Spleen (tissue), 11 donors: Measurements from ENCODE around the gene NAA25. TPM values are rescaled to one million over a fixed set of nuclear protein-coding genes. Genes with fewer than 3 reads are reported as not detected.

Source experiments
- DNase-seq: peaks from one replicate; pipeline ENCODE4 v3.0.0-alpha.2; 2020
- H3K27ac ChIP-seq, 8 donors: fragments of 200-600 bp; sonication (generic) in 7 of 8; 1 replicate in 4 of 8; 2 replicates in 4 of 8; pipeline versions ENCODE4 v1.5.0 to v1.8.0; 2016 to 2021; ENCODE audit warnings: inconsistent platforms in 4 of 8, mild to moderate bottlenecking in 4 of 8, moderate library complexity in 1 of 8
- H3K27me3 ChIP-seq, 7 donors: fragments of 200-600 bp; sonication (generic) in 6 of 7; replicated peaks in 1 of 7; 1 replicate in 4 of 7; 2 replicates in 3 of 7; pipeline versions ENCODE4 v1.5.0 to v1.8.0; 2016 to 2021; ENCODE audit warnings: inconsistent platforms in 3 of 7, mild to moderate bottlenecking in 1 of 7
- H3K36me3 ChIP-seq, 6 donors: fragments of 200-600 bp; sonication (generic) in 5 of 6; 1 replicate in 4 of 6; 2 replicates in 2 of 6; pipeline versions ENCODE4 v1.5.0 to v1.8.0; 2016 to 2021; ENCODE audit warnings: inconsistent platforms in 2 of 6
- H3K4me1 ChIP-seq, 6 donors: fragments of 200-600 bp; sonication (generic) in 5 of 6; 1 replicate in 3 of 6; 2 replicates in 3 of 6; pipeline versions ENCODE4 v1.5.0 to v1.8.0; 2016 to 2021; ENCODE audit warnings: inconsistent platforms in 3 of 6
- H3K4me3 ChIP-seq, 8 donors: fragments of 200-600 bp; sonication (generic) in 7 of 8; 1 replicate in 4 of 8; 2 replicates in 4 of 8; pipeline versions ENCODE4 v1.5.0 to v1.8.0; 2016 to 2021; ENCODE audit warnings: inconsistent platforms in 4 of 8, mild to moderate bottlenecking in 4 of 8, moderate library complexity in 2 of 8
- H3K9me3 ChIP-seq, 8 donors: fragments of 200-600 bp; sonication (generic) in 7 of 8; 1 replicate in 4 of 8; 2 replicates in 4 of 8; pipeline versions ENCODE4 v1.5.0 to v1.8.0; 2016 to 2021; ENCODE audit warnings: inconsistent platforms in 4 of 8
- POLR2A ChIP-seq, 3 donors: fragments of 450-650 bp; IDR thresholded peaks; one replicate each; pipeline ENCODE4 v1.5.1; 2017; ENCODE audit warnings: antibody characterized with exemption in 3 of 3, mild to moderate bottlenecking in 1 of 3
- POLR2AphosphoS5 ChIP-seq, 3 donors: sonication (generic); formaldehyde crosslinking; IDR thresholded peaks; one replicate each; pipeline ENCODE4 v1.5.1; 2017; ENCODE audit warnings: antibody characterized with exemption in 3 of 3
- WGBS, 5 donors: extraction: QIAGEN DNeasy Blood & Tissue Kit in 3 of 5; methylation state at CpG; one replicate each; pipeline versions ENCODE4 v1.1.5 to v1.1.7; 2013 to 2018; 5-methylcytosine and 5-hydroxymethylcytosine counted together
- intact Hi-C: fragments of 100-400 bp; cut with DNase I; formaldehyde crosslinking; loops from one replicate; pipeline ENCODE4 v1.15.0; 2023; ENCODE audit warnings: low total_unique reads
- polyA plus RNA-seq, 3 donors: library from polyadenylated mRNA; stranded (reverse); fragments of 200-250 nt; gene quantifications; one replicate each; pipeline ENCODE4 v1.2.1, GENCODE V29; 2013
- total RNA-seq, 7 donors: library from RNA; depleted of rRNA in 3 of 7; stranded (reverse); fragments of >200 nt in 3 of 7; fragmentation: NEBNext Ultra II Directional in 4 of 7; extraction: Animal tissue kit (Norgen Biotek cat#: 25700) in 4 of 7; gene quantifications; one replicate each; pipeline versions ENCODE4 v1.1.0 to v1.2.1, GENCODE V29; 2016 to 2021
- TF ChIP-seq, protein P1 (sequence below), 11 experiments: fragments of 200-600 bp in 7 of 11; fragments of 450-650 bp in 4 of 11; sonication (generic) in 4 of 11; IDR thresholded peaks in 8 of 11; conservative IDR thresholded peaks in 3 of 11; 1 replicate in 7 of 11; 2 replicates in 4 of 11; pipeline versions ENCODE4 v1.4.0 to v1.8.0; 2016 to 2021; ENCODE audit warnings: antibody characterized with exemption in 11 of 11, inconsistent platforms in 4 of 11, mild to moderate bottlenecking in 1 of 11
- donor health status: healthy with polysubstance abuse.
- donor health status: DM: no; HTN: no; CAD: no; lungs with moderate emphysema.
- donor health status: DM: no; HTN: no; CAD: no.
- donor health status: Bipolar disorder and iron deficiency.
- donor health status: healthy.
- donor health status: DM: no; HTN: no; CAD: no.
- donor health status: DM: yes; HTN: yes; CAD: no.

Gene NAA25
- total and polyA plus RNA-seq, 10 donors: 4.3 to 40.3 (median 27.1) TPM

DNA sequence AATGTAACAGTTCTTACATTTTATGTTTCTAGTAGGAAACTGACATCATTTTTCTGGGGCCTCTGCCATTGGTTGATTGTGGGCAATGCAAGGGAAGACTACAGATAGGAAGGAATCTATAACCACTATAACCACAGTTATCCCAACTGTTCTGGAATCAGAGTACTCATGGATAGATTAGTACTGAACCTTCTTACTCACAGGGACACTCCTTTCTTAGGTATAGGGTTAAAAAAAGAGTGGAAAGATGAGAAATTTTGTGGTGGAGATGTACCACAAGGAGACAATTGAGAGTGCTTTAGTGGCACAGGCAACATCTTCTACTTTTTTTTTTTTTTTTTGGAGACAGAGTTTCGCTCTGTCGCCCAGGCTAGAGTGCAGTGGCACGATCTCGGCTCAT lies 116.6 kb downstream of the NAA25 start:
- WGBS, 5 donors: 64 to 78% (median 72%) methylated on average over 4 of the region's 4 CpGs
- TF ChIP-seq POLR2A (IDR thresholded peaks at IDR 0.05) (no peak), POLR2AphosphoS5 (IDR thresholded peaks at IDR 0.05) (no peak)
- TF ChIP-seq, protein P1, sequence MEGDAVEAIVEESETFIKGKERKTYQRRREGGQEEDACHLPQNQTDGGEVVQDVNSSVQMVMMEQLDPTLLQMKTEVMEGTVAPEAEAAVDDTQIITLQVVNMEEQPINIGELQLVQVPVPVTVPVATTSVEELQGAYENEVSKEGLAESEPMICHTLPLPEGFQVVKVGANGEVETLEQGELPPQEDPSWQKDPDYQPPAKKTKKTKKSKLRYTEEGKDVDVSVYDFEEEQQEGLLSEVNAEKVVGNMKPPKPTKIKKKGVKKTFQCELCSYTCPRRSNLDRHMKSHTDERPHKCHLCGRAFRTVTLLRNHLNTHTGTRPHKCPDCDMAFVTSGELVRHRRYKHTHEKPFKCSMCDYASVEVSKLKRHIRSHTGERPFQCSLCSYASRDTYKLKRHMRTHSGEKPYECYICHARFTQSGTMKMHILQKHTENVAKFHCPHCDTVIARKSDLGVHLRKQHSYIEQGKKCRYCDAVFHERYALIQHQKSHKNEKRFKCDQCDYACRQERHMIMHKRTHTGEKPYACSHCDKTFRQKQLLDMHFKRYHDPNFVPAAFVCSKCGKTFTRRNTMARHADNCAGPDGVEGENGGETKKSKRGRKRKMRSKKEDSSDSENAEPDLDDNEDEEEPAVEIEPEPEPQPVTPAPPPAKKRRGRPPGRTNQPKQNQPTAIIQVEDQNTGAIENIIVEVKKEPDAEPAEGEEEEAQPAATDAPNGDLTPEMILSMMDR (IDR thresholded peaks at IDR 0.05 in 8 of 11, conservative IDR thresholded peaks at IDR 0.05 in 3 of 11): no peak
- Histone ChIP-seq H3K27ac (peak overlapping the region in 6 of 8 donors; percentile 19 to 80 (median 61)), H3K4me3 (no peak overlapping the region), H3K9me3 (no peaks in the 10 kb centered on the region), H3K36me3 (peaks cover 0 to 8% (median 0%) of the 10 kb centered on the region in 6 donors), H3K4me1 (peaks cover 15 to 57% (median 47%) of the 10 kb centered on the region in 6 donors), H3K27me3 (no peaks in the 10 kb centered on the region)
- intact Hi-C loops: no loop called here
- no peak for DNase-seq

DNA sequence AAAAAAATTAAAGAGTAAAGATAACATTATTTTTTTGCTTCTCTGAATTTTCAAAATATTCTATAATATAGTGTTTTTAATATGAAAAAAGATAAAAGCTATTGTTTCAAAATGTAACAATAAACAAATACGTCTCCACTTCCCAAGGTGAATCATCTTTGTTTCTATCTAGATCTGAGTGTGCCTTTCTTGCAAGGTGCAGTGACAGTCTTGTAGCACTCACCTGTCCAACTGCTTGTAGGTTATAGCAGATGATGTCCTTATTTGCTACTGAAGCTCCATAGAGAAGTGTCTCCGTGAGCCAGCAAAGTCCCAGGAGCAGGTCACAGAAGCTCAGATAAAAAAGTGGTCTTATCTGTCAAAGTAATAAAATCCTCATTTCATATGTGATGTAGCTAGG lies 117.0 kb downstream of the NAA25 start:
- peaks cover 15 to 53% (median 46%) of the 10 kb centered on the region in 6 donors for H3K4me1 ChIP-seq
- no peak for DNase-seq
- H3K4me3 ChIP-seq: no peak overlapping the region
- intact Hi-C loops: no loop called here
- no peak for TF ChIP-seq POLR2A (IDR thresholded peaks at IDR 0.05)
- TF ChIP-seq POLR2AphosphoS5 (IDR thresholded peaks at IDR 0.05): no peak
- TF ChIP-seq, protein P1 (IDR thresholded peaks at IDR 0.05 in 8 of 11, conservative IDR thresholded peaks at IDR 0.05 in 3 of 11): no peak
- H3K36me3 ChIP-seq: peaks cover 0 to 8% (median 0%) of the 10 kb centered on the region in 6 donors
- H3K27ac ChIP-seq: peak overlapping the region in 3 of 8 donors; percentile 63 to 80 (median 69)
- no peaks in the 10 kb centered on the region for H3K27me3 ChIP-seq
- H3K9me3 ChIP-seq: no peaks in the 10 kb centered on the region
- WGBS, 5 donors: 83 to 95% (median 87%) methylated on average over 2 of the region's 2 CpGs

DNA sequence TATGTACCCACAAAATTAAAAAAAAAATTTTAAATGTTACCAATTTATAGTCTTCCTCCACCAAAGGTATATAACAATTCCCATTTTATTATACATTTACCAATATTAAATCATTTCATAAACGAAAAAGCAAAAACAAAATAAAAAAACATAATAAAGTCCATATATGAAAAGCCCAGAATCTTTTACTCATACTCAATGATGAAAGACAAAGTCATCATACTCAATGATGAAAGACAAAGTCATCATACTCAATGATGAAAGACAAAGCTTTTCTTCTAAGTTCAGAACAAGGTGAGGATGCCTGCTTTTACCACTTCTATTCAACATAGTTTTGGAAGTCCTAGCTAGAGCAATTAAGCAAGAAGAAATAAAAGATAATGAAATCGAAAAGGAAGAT lies 123.8 kb downstream of the NAA25 start:
- TF ChIP-seq, protein P1 (IDR thresholded peaks at IDR 0.05 in 8 of 11, conservative IDR thresholded peaks at IDR 0.05 in 3 of 11): no peak
- TF ChIP-seq POLR2A (IDR thresholded peaks at IDR 0.05) (no peak), POLR2AphosphoS5 (IDR thresholded peaks at IDR 0.05) (no peak)
- Histone ChIP-seq H3K36me3 (peaks cover 0 to 7% (median 0%) of the 10 kb centered on the region in 6 donors), H3K27ac (no peak overlapping the region), H3K9me3 (no peaks in the 10 kb centered on the region), H3K4me1 (no peaks in the 10 kb centered on the region), H3K4me3 (no peak overlapping the region), H3K27me3 (no peaks in the 10 kb centered on the region)
- intact Hi-C loops: no loop called here
- 89 to 95% (median 94%) methylated on average over 2 of the region's 2 CpGs for WGBS, 5 donors
- no peak for DNase-seq

DNA sequence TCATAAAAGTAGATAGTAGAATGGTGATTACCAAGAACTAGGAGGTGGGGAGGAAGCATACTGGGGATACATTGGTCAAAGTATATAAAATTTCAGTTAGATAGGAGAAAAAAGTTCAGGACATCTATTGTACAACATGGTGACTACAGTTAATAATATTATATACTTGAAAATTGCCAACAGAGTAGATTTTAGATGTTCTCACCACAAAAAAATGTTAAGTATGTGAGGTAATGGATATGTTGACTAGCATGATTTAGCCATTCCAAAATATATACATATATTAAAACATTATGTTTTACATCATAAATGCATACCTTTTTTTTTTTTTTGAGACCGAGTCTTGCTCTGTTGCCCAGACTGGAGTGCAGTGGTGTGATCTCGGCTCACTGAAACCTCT lies 126.6 kb downstream of the NAA25 start:
- no peak for DNase-seq
- Histone ChIP-seq H3K9me3 (no peaks in the 10 kb centered on the region), H3K4me3 (no peak overlapping the region), H3K36me3 (no peaks in the 10 kb centered on the region), H3K4me1 (no peaks in the 10 kb centered on the region), H3K27ac (no peak overlapping the region), H3K27me3 (no peaks in the 10 kb centered on the region)
- WGBS, 5 donors: 71 to 100% (median 94%) methylated on average over 2 of the region's 2 CpGs
- intact Hi-C loops: no loop called here
- TF ChIP-seq, protein P1 (IDR thresholded peaks at IDR 0.05 in 8 of 11, conservative IDR thresholded peaks at IDR 0.05 in 3 of 11): no peak
- no peak for TF ChIP-seq POLR2A (IDR thresholded peaks at IDR 0.05)
- TF ChIP-seq POLR2AphosphoS5 (IDR thresholded peaks at IDR 0.05): no peak
